GM18508 (cell line): ENCODE results near the gene EXOC6.
"Not testable (repeated sequence)": the region's sequence is repeated elsewhere in the genome, so short reads cannot be mapped to it uniquely, and the experiment has no call there.

Experiments
- ATAC-seq: cut with Tn5 transposase; IDR thresholded peaks from one replicate; pipeline ENCODE4 v1.9.1; 2021; ENCODE audit warnings: moderate number of reproducible peaks; ENCODE audit not compliant: insufficient read depth, unreplicated experiment

EXOC6 gene

DNA sequence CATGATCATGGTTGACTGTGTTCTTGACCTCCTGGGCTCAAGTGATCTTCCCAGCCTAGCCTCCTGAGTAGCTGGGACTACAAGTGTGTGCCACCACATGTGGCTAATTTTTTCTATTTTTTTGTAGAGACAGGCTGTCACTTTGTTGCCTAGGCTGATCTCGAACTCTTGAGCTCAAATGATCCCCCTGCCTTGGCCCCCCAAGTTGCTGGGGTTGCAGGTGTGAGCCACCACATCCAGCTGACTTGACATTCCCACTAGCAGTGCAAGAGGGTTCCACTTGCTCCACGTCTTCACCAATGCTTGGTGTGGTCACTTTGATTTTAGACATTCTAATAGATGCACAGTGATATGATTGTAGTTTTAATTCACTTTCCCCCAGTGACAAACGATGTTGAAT is 250.5 kb downstream of the EXOC6 start:
- ATAC-seq, result no peak

DNA sequence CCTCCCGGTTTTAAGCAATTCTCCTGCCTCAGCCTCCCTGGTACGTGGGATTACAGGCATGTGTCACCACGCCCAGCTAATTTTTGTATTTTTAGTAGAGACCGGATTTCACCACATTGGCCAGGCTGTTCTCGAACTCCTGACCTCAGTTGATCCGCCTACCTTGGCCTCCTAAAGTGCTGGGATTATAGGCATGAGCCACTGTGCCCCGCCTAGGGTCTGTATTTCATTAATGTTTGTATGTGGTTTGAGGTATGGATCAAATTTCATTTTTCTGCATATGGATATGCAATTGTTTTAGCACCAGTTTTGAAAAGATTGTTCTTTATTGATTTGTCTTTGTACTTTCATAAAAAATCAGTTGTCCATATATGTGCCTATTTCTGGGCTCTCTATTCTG is 251.3 kb downstream of the EXOC6 start:
- ATAC-seq, result no peak

DNA sequence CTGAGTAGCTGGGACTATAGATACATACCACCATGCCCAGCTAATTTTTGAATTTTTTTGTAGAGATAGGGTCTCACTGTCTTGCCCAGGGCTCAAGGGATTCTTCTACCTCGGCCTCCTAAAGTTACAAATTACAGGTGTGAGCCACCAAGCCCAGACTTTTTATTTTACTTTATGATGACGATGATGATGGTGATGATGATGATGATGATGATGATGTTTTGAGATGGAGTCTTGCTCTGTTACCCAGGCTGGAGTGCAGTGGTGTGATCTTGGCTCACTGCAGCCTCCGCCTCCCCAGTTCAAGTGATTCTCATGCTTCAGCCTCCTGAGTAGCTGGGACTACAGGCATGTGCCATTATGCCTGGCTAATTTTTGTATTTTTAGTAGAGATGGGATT is 252.8 kb downstream of the EXOC6 start:
- ATAC-seq, result not testable (repeated sequence)

DNA sequence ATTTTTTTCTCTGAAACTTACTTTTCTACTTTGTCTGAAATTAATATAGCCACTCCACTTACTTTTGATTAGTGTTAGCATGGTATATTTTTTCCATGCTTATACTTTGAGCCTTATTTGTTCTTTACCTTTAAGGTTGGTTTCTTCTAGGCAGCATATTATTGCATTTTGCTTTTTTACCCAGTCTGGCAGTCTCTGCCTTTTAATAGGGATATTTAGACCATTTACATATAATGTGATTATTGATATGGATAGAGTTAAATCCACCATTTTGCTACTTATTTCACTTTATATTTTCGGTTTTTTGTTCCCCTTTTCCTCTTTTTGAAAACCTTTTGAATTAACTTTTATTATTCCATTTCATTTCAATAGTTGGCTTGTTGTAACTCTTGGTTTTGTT is 255.6 kb downstream of the EXOC6 start:
- no peak for ATAC-seq

DNA sequence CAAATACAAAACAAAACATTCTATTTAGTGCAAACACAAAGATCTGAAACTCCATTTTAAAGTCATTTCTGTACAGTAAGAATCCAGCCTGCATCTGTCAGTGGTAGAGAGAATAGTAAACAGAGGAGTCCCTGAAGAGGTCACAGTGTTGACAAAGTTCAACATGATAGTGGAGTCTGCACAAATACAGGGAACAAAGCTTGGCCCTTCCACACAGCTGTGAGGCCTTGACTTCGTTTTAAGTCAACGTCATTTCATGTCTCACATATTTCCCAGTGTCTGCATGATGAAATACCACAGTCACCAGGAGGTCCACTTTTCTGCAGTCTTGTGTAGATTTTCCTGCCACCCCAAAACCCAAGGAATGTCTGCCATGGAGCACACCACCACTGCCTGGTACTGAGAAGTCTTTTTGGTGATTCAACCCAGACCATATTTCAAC is 258.3 kb downstream of the EXOC6 start:
- ATAC-seq, result no peak
